GM10847 (cell line): Measurements from ENCODE around the gene TMEM72.

Experiments used
- POLR2A ChIP-seq: IDR thresholded peaks from 2 replicates; pipeline ENCODE4 v1.6.1; 2011; ENCODE audit not compliant: insufficient read length; ENCODE audit errors: extremely low read depth

Gene TMEM72

DNA sequence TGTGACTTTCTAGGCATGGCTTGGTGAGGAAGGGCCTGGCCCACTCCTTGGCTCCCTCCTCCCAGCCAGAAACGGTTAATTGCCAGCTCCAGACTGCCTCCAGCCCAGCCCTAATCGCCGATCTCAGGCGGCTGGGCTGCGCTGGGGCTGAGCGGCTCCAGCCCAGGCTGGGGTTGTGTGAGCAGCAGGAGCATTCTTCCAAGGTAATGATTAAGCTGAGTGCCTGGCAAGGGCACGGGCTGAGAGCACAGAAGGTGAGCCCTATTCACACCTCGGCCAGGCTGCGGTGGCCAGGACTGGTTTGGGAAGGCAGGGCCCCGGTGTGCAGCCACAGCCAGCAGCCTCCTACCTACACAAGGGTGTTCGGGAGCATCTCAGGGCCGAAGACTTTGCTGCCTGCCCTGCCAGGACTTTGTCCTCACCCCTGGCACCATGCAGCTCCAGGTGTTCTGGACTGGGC is at the start of gene TMEM72:
TSS of gene TMEM72 (plus strand) at position 257 of the 460 bp plus-strand sequence. CDS start at position 433, 176 bp downstream.
- no peak for TF ChIP-seq POLR2A

DNA sequence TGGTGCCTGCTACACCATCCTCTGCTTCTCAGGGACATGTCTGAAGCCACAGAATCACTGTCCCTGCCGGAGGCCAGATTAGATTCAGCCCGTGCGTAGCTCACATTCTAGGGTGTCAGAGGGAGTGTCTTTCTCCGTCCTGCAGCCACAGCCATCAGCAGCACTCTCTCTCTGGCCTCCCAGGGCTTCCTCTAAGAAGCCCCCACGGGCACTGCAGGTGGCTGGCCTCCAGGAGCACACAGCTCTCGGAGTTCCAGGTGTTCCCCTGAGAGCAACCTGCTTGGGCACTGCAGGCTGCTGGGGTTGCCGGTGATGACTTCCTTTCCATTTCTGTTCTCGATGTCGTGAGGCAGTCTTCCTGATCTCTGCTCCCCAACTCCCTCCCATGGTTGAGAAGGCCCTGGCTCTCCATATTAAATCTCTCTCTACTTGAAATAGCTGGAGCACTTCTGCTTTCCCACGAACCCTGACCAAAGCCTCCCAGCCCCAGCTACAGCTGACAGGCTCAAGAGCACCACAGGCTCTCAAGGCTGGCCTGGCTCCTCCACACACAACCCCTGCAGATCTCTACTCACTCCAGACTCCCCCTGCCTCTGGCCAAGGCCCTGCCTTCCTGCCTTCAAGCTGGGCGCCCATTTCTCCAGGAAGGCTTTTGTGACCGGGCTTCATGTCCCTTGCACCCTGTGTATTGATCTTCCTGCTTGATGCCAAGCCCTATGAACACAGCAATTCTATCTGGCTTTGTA is 49.0 kb upstream of the TMEM72 start:
- no peak for TF ChIP-seq POLR2A

- no peak for TF ChIP-seq POLR2A
Observed at GRCh38 chr10:44862924-44863323, 48.2 kb upstream of the TMEM72 start.

DNA sequence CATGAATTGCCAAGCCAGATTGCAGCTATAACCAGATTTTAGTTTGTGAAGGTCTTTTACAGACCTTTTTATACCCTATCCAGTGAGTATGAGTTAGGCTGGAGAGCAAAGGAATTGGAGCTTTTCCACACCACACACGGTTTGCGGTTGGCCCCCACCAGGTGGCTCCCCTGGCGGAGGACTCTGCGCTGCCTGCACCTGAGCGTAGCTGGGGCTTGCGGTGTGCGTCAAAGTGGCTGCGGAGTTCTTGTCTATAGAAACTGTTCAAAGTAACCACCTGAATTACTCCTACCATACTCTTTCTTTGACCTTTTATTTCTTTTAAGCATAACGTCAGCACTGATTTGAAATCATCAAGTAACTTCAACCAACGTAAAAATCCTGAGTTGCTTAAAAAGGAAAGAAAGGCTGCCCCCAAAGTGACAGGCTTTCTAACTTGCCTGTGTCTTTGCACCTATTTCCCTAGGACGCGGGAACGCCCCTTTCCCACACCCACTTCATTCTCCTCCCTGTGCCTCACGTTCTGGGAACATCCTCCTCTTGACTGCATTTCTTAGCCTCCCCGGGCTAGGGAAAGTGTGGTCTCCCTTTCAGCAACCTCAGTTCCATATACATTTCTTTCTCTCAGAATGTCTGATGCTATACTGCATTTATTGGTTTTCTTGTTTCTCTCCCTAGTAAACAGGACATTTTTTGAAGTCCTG is 47.6 kb upstream of the TMEM72 start:
- TF ChIP-seq POLR2A: no peak

DNA sequence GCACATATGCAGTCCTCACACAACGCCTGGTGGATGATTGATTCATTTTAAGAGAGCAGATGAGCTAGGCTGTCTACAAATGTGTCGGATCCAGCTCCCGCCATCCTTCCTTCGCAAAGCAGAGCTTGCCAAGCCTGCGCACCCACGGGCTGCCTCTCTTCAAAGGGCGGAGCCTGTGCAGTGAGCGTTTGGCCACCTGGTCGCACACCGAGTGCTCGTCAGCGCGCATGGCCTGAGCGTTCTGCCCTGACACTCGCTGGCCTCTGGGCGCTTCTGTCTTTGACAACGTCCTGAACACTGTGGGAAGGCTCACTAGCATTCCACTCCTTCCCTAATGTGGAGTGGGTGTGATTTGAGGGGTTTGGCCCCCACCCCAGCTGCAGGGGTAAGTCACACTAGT is 47.1 kb upstream of the TMEM72 start:
- TF ChIP-seq POLR2A: no peak

GRCh38 chr10:44864637-44865288 is 46.4 kb upstream of the TMEM72 start:
- no peak for TF ChIP-seq POLR2A

DNA sequence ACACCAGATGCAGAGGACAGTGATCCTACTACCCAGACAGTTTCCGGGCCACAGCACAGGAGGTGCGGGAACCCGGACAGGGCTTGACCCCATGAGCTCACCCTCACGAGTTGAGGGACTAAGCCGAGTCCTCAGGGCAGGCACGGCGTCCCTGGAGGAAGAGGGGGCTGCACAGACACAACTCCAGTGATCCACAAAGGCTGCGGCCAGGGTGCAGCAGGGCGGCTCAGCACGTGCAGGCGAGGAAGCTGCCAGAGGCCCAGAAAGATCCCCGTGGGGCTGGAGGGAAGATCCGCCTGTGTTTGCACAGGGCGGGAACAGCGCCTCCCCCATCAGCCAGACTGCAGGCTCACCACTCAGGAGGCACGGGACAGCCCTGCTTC is 45.9 kb upstream of the TMEM72 start:
- no peak for TF ChIP-seq POLR2A

GRCh38 chr10:44870031-44870430 is 41.1 kb upstream of the TMEM72 start:
- TF ChIP-seq POLR2A: no peak

GRCh38 chr10:44873160-44873559 is 38.0 kb upstream of the TMEM72 start:
- TF ChIP-seq POLR2A: no peak

DNA sequence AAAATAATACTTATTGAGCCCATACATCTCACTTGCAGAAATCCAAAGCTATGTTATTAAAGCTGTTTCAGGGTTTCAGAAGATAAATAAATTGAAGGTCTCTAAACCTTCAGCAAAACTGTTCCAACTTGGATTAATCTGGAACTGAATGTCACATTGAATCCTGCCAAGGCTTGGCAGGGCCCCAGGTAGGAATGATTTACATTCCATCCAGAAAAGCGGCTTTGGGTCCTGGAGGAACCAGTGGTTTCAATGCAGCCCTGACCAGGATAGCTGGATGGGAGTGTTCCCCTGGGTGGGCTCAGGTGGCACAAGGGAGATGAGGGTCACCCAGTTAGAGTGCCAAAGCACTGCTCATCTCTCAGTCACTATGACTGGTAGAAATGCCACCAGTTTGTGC is 37.0 kb upstream of the TMEM72 start:
- TF ChIP-seq POLR2A: no peak

GRCh38 chr10:44878706-44879530 is 32.2 kb upstream of the TMEM72 start:
- no peak for TF ChIP-seq POLR2A

DNA sequence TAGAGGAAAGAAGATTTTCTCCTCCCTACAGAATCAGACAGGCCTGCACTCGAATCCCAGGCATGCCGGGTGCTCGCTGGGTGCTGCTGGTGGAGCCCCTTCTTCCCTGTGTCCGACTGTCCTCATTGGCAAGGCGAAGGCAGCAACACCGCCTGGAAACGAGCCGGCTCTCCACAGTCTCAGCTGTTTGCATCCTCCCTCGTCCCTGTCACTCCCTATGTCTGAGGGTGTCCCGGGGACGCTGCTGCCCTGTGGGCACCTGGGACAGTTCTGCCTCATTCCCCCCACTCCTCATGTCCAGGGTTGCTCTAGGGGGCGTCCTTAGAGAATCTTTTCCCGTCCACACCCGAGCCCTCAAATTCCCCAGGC is 31.6 kb upstream of the TMEM72 start:
- TF ChIP-seq POLR2A: no peak

DNA sequence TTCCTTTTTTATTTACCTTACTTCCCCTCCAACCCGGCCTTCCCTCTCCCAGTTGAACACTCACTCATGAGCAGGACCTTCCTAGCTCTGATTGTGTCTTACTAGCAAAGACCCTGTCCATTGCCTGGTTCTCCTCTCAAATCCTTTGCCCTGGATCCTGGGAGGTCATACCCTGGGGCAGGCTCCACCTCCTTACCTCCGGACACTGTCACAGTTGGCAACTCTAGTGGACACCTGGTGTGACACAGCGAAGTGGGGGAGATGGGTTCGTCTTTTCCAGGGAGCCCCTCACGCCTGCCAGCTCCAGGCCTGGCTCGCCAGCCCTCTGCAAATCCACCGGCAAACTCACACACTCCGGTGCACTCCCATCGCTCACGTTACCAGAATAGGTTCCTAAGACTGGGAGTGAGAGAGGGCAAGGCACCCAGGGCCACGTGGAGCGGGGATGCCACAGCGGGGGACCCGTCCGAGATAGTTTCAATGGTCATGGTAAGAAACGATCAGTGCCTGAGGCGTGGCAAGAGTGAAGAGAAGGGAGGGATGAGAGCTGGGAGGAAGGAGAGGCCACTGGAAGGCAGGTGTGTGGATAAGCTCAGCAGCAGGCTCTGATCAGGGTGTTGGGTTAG is 30.9 kb upstream of the TMEM72 start:
- TF ChIP-seq POLR2A: no peak

DNA sequence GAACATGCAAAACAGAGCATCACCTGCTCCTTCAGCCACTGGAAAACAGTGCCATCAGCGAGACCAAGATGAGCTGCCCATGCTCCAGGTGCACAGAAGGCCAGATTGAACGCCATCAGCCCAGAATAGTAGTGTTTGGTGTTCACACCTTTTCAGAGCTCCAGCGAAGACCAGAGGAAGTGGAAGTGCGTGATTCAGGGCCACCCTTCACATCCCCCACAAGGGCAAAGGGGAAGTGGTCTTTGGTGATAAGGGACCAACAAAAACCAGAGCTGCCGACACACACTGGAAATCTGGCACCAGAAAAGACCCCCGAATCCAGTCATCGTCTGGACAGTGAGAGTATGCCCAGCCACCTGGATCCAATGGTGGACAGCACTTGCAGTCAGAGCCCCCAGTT is 29.5 kb upstream of the TMEM72 start:
- no peak for TF ChIP-seq POLR2A
